Left renal pelvis (tissue), 4 donors: ENCODE results near the gene ALPG. TPM values are rescaled to one million over a fixed set of nuclear protein-coding genes. Genes with fewer than 3 reads are reported as not detected.
"Not testable (repeated sequence)": the region's sequence is repeated elsewhere in the genome, so short reads cannot be mapped to it uniquely, and the experiment has no call there.

ENCODE experiments used
- DNase-seq, 4 donors: peaks; one replicate each; pipeline ENCODE4 v3.0.0-alpha.2; 2013; ENCODE audit warnings: low read depth in 4 of 4, low spot score in 3 of 4
- polyA plus RNA-seq, 4 donors: library from polyadenylated mRNA; unstranded; fragments of 120-200 nt; gene quantifications; one replicate each; pipeline ENCODE4 v1.2.1, GENCODE V29; 2013; ENCODE audit not compliant: insufficient read length in 4 of 4

The ALPG gene
- polyA plus RNA-seq, 4 donors: not detected

DNA sequence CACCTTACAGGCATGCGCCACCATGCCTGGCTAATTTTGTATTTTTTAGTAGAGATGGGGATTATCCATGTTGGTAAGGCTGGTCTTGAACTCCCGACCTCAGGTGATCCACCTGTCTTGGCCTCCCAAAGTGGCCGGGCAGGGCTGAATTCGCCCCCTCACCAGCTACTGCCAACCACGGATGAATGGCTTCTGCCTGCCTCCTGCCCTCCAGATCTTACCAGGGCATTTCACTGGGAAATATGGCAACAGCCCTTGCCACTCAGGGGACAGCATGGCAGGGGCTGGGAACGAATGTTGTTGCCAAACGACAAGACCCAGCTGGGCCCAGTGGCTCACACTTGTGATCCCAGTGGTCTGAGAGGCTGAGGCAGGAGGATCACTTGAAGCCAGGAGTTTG lies 29.9 kb upstream of the ALPG start:
- DNase-seq: no peak

DNA sequence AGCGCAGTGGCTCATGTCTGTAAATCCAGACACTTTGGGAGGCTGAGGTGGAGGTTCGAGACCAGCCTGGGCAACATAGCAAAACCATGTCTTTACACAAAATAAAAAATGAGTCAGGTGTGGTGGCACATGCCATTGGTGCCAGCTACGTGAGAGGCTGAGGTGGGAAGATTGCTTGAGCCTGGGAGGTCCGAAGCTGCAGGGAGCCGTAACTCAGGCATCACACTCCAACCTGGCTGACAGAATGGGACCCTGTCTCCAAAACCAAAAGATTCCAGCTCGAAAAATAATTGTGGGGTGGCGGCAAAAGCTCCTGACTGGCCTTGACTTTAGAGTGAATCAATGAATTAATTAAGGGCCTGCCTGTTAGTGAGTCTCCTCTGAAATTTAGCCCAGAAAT lies 29.3 kb upstream of the ALPG start:
- DNase-seq: no peak

DNA sequence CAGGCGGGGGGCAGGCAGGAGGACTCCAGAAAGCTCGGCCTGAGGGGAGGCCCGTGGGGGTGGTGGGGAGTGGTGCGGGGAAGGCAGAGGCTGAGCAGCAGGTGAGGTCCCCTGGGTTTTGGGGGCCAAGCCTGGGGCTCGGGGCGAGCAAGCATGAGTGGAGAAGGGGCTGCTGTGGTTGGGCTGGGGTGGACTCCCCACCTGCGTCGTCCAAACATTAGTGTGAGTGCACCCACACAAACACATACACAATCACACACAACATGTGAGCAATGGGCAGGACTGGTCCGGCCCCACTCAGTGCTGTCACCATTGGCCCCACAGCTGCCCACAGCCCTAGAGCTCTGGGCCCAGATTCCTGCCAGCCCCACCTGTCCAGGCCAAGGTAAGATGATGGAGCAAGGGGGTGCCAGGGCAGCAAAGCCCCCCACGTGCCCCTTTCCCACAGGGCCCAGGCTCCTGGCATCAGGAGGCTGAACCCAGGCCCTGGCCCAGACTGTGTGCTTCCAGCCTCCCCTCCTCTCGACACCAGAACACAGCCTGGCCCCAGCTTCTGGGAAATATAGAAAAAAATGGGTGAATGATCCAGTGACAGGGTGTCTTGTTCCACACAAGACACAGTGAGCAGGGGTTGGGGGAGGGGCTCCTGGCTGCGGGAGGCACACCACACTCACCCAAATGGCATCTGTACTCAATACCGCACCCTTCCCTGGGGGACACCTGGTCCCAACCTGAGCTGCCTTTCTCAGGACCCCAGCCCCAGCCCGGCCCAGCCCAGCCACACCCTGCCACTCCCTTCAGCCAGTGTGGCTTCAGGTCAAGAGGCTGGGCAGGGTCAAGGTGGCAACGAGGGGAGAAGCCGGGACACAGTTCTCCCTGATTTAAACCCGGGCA lies 28.6 kb upstream of the ALPG start:
- no peak for DNase-seq

DNA sequence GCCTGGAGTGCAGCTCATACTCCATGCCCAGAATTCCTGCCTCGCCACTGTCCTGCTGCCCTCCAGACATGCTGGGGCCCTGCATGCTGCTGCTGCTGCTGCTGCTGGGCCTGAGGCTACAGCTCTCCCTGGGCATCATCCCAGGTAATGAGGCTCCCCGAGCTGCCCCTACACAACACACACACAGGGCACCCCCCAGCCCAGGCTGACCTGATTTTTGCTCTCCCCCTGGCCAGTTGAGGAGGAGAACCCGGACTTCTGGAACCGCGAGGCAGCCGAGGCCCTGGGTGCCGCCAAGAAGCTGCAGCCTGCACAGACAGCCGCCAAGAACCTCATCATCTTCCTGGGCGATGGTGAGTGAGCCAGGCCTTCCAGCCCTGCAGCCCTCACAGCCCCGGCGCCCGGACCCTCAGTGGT lies 27.9 kb upstream of the ALPG start, which contains the start of gene ALPP:
Gene ALPP (plus strand): TSS at position 17 of the 417 bp plus-strand sequence. CDS start 52 bp downstream, at position 69.
- not testable (repeated sequence) for DNase-seq

DNA sequence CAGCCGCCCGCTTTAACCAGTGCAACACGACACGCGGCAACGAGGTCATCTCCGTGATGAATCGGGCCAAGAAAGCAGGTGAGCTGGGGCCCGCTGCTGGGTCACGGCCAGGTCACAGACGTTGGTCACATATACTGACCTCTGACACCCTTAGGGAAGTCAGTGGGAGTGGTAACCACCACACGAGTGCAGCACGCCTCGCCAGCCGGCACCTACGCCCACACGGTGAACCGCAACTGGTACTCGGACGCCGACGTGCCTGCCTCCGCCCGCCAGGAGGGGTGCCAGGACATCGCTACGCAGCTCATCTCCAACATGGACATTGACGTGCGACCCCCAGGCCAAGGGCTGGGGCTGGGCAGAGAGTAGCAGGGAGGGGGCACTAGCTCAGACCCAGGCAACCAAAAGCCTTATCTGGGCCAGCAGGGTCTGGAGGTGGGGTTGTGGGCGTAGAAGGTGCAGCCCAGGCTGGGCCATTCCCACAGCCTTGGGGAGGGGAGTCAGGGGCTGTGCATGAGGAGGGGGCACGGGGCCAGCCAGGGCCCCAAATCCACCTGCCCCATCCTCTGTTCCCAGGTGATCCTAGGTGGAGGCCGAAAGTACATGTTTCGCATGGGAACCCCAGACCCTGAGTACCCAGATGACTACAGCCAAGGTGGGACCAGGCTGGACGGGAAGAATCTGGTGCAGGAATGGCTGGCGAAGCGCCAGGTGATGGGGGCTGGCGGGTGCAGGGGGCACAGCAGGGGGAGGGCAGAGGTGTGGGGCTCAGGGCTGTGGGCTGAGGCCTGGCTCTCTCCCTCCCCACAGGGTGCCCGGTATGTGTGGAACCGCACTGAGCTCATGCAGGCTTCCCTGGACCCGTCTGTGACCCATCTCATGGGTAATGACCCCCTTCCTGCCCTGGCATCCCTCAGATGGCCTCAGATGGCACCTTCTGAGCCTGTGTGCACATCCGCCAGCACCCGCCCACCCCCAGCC lies 26.7 kb upstream of the ALPG start:
- not testable (repeated sequence) for DNase-seq

DNA sequence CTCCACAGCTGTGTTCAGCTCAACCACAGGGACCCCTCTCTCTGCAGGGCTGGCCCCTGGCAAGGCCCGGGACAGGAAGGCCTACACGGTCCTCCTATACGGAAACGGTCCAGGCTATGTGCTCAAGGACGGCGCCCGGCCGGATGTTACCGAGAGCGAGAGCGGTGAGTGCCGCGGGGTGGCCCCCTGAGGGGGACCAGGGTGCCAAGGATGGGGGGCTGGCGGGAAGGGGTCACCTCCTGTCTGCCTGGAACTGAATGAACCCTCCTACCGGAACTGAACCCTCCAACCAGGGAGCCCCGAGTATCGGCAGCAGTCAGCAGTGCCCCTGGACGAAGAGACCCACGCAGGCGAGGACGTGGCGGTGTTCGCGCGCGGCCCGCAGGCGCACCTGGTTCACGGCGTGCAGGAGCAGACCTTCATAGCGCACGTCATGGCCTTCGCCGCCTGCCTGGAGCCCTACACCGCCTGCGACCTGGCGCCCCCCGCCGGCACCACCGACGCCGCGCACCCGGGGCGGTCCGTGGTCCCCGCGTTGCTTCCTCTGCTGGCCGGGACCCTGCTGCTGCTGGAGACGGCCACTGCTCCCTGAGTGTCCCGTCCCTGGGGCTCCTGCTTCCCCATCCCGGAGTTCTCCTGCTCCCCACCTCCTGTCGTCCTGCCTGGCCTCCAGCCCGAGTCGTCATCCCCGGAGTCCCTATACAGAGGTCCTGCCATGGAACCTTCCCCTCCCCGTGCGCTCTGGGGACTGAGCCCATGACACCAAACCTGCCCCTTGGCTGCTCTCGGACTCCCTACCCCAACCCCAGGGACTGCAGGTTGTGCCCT lies 25.2 kb upstream of the ALPG start:
- DNase-seq: not testable (repeated sequence)

DNA sequence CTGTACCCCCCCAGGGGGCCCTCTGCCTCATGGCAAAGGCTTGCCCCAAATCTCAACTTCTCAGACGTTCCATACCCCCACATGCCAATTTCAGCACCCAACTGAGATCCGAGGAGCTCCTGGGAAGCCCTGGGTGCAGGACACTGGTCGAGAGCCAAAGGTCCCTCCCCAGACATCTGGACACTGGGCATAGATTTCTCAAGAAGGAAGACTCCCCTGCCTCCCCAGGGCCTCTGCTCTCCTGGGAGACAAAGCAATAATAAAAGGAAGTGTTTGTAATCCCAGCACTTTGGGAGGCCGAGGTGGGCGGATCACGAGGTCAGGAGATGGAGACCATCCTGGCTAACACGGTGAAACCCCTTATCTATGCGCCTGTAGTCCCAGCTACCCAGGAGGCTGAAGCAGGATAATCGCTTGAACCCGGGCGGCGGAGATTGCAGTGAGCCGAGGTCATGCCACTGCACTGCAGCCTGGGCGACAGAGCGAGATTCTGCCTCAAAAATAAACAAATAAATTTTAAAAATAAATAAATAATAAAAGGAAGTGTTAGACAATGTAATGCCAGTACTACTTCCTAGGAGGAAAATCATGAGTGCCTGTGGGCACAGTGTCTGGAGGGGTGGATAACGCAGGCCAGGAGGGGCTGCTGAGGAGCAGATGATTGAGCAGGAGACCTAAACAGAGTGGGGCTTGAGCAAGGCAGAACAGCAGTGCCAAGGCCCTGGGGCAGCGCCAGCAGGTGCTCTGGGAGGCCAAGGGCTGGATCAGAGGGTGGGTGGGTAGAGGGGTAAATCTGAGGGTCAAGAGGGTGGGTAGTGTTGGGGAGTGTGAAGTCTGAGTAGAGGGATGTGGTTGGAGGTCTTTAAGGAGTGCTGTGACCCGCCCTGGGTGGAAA lies 24.1 kb upstream of the ALPG start:
- DNase-seq: no peak

DNA sequence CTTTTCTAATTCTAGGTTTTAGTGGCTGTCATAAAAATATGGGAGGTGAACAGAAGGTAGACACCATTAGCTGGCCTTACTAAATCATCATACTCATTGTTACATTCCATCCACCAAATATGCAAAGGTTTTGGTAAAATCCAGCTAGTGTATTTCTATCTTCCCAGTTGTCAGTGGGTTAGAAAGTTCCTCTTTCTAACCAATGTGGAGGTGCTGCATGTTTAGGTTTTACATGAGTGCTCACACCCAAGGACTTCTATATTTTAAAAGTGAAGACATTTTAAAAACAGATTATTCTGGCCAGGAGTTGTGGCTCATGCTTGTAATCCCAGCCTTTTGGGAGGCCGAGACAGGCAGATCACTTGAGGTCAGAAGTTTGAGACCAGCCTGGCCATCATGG lies 22.2 kb upstream of the ALPG start:
- no peak for DNase-seq

DNA sequence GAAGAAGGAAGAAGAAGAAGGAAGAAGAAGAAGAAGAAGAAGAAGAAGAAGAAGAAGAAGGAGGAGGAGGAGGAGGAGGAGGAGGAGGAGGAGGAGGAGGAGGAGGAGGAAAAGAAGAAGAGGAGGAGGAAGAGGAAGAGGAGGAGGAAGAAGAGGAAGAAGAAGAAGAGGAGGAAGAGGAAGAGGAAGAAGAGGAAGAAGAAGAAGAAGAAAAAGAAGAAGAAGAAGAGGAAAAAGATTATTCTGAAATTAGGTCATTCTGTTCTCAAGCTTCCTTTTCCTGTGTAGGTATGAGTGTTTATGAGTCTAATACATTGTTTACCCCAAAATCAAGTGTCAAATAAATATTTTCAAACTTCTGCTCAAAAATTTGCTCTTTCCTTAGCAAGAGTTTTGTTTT lies 21.6 kb upstream of the ALPG start:
- not testable (repeated sequence) for DNase-seq

DNA sequence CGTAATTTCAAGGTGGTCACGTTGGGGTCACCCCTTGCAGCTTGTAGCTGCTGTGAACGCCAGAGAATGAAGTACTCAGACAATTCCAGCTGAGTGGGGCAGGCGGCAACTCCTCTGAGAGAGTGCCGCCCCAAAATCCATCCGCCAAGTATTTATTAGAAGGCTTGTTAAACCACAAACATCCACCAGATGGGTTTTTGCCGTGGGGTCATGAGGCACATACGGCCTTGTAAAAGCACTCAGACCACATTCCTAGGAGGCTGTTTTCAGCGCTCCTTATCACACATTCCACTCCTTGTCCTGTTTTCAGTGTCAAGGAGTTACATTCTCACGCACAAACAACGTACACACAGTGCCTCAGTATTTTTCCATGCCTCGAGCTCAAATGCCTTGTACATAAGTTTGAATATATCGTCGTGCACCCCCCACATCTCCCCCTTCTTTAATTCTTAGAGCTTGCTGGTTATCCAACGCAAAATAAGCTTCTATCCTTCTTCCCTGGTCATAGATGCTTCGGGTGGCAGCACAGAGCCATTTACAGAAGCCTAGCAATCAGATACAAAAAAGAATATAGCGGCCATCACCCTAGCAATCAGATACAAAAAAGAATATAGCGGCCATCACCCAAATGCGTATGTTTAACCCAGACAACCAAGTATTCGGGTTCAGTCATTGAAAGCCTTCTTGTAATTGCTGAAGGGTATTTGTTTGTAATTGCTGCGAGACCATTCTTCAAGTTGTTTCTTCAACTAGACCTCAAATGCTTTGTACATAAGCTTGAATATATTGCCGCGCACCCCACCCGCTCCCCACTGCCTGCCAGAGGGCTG lies 20.8 kb upstream of the ALPG start:
- DNase-seq: no peak

DNA sequence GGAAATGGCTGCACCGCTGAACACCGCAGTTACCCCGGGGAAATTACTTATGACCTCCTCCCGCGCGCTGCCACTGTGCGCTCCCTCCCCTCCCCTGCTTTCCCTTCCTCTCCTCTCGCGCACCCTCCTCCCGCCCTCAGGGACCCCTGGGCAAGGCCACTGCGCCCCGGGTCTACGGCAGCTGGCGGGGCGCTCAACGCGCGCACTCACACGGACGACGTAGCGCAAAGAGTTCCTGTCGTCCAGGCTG lies 20.2 kb upstream of the ALPG start:
- no peak for DNase-seq

DNA sequence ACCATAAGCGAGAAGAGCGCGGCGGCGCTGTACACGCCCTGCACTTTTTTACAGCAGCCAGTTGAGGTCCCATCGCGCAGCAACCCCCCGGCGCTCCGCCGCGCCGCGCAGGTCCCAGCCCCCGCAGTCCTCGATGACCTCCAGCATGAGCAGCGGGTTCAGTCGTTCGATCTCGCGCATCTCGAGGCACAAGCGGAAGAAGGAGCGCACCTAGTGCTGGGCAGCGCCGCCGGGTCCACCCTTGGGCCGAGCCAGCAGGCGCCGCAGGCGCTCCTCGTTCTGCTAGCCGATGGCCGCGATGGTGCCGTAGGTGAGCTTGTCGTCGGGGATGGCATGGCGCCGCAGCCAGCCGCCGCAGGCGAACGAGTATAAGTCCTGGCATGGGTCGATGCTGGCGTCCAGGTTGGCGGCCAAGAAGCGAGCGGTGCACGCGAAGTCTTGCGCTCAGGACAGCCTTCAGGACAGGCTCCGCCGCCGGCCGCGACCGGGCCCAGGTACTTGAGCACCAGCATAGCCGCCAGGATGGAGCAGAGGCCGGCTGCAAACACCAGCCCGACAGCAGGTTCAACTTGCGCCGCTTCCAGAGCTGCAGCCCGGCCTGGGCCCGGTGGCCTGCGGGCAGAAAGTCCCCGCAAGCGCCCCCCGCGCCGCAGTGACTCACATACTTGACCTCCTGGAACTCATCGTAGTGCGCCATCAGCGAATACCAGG lies 19.7 kb upstream of the ALPG start:
- no peak for DNase-seq

DNA sequence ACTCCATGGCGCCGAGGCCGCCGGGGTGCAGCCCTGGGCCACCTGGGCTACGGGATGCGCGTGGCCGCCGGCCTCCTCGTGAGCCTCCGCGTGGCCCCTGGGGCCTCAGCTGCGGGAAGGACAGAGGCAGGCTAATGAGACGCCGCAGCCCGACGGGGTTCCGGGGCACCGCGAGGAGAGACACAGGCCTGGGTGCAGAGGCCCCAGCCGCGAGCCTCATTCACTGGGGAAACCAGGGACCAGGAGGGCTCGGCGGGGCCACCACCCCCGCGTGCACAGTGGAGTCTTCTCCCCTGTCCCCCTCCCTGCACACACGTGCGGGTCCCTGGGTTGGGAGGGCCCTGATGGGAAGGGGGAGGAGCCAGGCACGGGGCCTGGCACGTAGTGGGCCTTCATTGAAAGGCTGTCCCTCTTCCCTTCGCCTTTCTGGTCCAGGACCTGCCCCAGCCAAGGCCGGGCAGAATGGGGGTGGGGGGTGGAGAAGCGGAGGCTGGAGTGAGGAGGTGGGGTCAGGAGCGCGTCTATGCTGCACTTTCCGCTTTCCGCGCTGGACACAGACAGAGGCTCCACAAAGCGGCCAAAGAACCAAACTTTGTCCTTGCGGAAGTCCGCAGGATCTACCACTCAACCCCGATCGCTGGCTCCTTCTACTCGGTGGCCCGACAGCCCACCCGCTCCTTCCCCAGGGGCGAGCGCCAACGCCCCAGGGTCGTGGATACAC lies 19.0 kb upstream of the ALPG start:
- no peak for DNase-seq

DNA sequence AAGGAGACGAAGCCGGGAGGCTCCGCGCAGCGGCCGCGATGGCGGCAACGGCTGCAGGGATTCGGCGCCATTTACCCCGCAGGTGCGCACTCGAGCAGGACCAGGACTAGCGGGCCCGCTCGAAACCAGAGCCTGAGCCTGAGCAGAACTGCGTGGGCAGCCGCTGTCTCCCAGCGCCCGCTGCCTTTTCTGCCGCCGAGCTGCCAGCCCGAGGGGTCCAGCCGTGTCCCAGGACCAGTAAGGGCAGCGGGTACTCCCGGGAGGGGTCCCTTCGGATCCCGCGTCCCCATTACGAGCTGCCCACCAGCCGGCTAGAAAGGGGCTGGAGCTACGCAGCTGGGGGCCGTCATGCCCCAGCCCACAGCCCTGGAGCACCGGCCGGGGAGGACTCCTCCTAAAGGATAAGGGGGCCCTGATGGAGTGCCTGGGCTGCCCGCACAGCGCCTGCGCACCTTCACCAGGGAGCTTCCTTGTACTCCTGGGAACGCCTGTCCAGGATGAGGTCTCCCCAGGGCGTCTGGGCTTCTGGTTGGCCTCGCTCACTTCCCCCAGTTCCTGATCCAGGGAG lies 18.2 kb upstream of the ALPG start:
- no peak for DNase-seq

DNA sequence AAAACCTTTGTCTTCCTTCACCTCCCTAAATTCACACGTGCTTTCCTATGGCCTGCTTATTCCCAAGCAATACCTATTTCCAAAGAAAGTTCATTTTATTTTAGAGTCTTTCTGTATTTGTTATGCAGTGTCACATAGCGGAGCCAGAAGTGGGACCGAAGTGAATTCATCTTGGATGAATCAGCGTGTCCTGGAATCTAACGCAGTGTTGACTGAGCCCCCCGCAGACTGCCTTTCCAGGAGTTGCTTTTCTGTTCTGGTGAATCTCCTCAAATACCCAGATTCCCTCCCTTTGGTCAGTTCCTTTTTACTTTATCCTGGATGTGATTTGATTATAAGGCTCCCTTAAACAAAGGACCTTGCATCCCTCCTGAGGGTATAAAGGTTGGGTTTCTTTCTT lies 17.3 kb upstream of the ALPG start:
- no peak for DNase-seq

DNA sequence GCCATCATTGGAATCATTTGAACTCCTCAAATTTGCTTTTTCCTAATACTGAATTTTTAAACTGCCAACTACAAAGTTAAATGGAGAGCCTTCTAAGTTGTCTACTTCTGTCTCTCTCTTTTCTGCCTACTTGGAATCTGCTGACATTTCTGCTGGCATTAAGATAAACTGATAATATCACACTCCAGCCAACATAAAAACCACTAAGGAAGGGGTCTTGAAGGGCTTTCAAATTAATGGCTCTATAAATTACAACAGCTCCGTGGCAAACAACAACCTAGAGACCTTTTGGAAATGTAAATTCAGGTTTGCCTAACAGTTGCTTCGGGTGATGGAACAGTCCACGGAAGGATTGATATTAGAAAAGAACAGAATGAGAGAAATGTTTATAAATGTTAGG lies 16.0 kb upstream of the ALPG start:
- DNase-seq: no peak

DNA sequence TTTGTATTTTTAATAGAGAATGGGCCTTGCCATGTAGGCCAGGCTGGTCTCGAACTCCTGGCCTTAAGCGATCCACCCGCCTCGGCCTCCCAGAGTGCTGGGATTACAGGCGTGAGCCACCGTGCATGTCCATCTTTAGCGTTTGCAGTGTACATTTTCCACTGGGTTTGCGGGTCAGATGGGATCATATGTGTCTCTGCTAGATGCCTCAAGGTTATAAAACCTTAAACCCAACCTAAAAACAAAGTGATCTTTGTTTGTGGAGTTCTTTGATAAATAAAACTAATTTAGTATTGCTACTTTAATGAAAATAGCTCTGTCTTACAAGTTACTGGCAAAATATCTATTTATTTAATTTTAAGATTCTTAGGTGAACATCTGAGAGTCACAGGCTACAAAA lies 13.1 kb upstream of the ALPG start:
- DNase-seq: no peak
